GM19240 (cell line): ENCODE measurements around the gene OCEL1.
"Not testable (repeated sequence)": the region's sequence is repeated elsewhere in the genome, so short reads cannot be mapped to it uniquely, and the experiment has no call there.

Source experiments
- DNase-seq: peaks from one replicate; pipeline ENCODE4 v3.0.0; 2011; ENCODE audit warnings: low spot score; ENCODE audit not compliant: insufficient read length

Gene OCEL1

GRCh38 chr19:17226002-17226933, at the start of gene OCEL1:
OCEL1 (plus strand) TSS chr19:17226226; CDS start chr19:17226248, 22 bp downstream.
- peak; percentile 84 for DNase-seq

GRCh38 chr19:17178291-17178690, 47.7 kb upstream of the OCEL1 start:
- no peak for DNase-seq

- DNase-seq: no peak
These were observed 44.9 kb upstream of the OCEL1 start for GRCh38 chr19:17180997-17181702.

GRCh38 chr19:17183271-17183761, 42.7 kb upstream of the OCEL1 start:
- DNase-seq: no peak

- no peak for DNase-seq
These were observed 42.1 kb upstream of the OCEL1 start for GRCh38 chr19:17183858-17184321.

GRCh38 chr19:17184371-17184841, 41.6 kb upstream of the OCEL1 start:
- DNase-seq: no peak

GRCh38 chr19:17185590-17185989, 40.4 kb upstream of the OCEL1 start:
- no peak for DNase-seq

GRCh38 chr19:17191736-17192135, 34.3 kb upstream of the OCEL1 start:
- not testable (repeated sequence) for DNase-seq

- no peak for DNase-seq
These were observed 33.3 kb upstream of the OCEL1 start for GRCh38 chr19:17192751-17193150.

- no peak for DNase-seq
These were observed 31.4 kb upstream of the OCEL1 start for GRCh38 chr19:17194608-17195007.

- no peak for DNase-seq
These were observed 30.9 kb upstream of the OCEL1 start for GRCh38 chr19:17195106-17195505.

- DNase-seq: no peak
These were observed 29.4 kb upstream of the OCEL1 start for GRCh38 chr19:17196610-17197009.

GRCh38 chr19:17197666-17198065, 28.4 kb upstream of the OCEL1 start:
- DNase-seq: no peak

- no peak for DNase-seq
These were observed 25.5 kb upstream of the OCEL1 start for GRCh38 chr19:17200408-17201079.

- DNase-seq: no peak
These were observed 23.8 kb upstream of the OCEL1 start for GRCh38 chr19:17202249-17202648.

GRCh38 chr19:17202713-17203112, 23.3 kb upstream of the OCEL1 start:
- DNase-seq: no peak

- no peak for DNase-seq
These were observed 20.5 kb upstream of the OCEL1 start for GRCh38 chr19:17205237-17206140.

GRCh38 chr19:17206736-17207581, 19.1 kb upstream of the OCEL1 start:
- no peak for DNase-seq
